Ascending aorta (tissue), 2 donors: ENCODE data around the gene STXBP1. TPM values are rescaled to one million over a fixed set of nuclear protein-coding genes. Genes with fewer than 3 reads are reported as not detected.

ENCODE experiments used
- DNase-seq, 2 donors: peaks; one replicate each; pipeline ENCODE4 v3.0.0-alpha.2; 2019; ENCODE audit warnings: low spot score in 2 of 2
- H3K27ac ChIP-seq, 2 donors: fragments of 200-600 bp; sonication (generic); one replicate each; pipeline ENCODE4 v1.5.1; 2016 to 2017; ENCODE audit warnings: mild to moderate bottlenecking in 1 of 2
- H3K27me3 ChIP-seq: fragments of 200-600 bp; sonication (generic); one replicate; pipeline ENCODE4 v1.5.1; 2017
- H3K36me3 ChIP-seq, 2 donors: fragments of 200-600 bp; sonication (generic); one replicate each; pipeline ENCODE4 v1.5.1; 2016
- H3K4me1 ChIP-seq, 2 donors: fragments of 200-600 bp; sonication (generic); one replicate each; pipeline ENCODE4 v1.5.1; 2016 to 2017; ENCODE audit warnings: mild to moderate bottlenecking in 1 of 2
- H3K4me3 ChIP-seq, 2 donors: fragments of 200-600 bp; sonication (generic); one replicate each; pipeline ENCODE4 v1.5.1; 2016 to 2017; ENCODE audit warnings: mild to moderate bottlenecking in 1 of 2
- H3K9me3 ChIP-seq, 2 donors: fragments of 200-600 bp; sonication (generic); one replicate each; pipeline ENCODE4 v1.5.1; 2016
- CTCF ChIP-seq, 3 experiments: fragments of 200-600 bp in 2 of 3; fragments of 450-650 bp in 1 of 3; sonication (generic) in 2 of 3; IDR thresholded peaks; one replicate each; pipeline ENCODE4 v1.5.1; 2016 to 2019; ENCODE audit warnings: antibody characterized with exemption in 3 of 3, mild to moderate bottlenecking in 1 of 3, moderate library complexity in 1 of 3
- intact Hi-C: fragments of 100-400 bp; cut with DNase I; formaldehyde crosslinking; loops from one replicate; pipeline ENCODE4 v1.15.1; 2023
- total RNA-seq: library from RNA; depleted of rRNA; stranded (reverse); fragments of >200 nt; gene quantifications from one replicate; pipeline ENCODE4 v1.1.0, GENCODE V29; 2016

The STXBP1 gene
- total RNA-seq, 1 donor from 2014 or later = 29.3 TPM

DNA sequence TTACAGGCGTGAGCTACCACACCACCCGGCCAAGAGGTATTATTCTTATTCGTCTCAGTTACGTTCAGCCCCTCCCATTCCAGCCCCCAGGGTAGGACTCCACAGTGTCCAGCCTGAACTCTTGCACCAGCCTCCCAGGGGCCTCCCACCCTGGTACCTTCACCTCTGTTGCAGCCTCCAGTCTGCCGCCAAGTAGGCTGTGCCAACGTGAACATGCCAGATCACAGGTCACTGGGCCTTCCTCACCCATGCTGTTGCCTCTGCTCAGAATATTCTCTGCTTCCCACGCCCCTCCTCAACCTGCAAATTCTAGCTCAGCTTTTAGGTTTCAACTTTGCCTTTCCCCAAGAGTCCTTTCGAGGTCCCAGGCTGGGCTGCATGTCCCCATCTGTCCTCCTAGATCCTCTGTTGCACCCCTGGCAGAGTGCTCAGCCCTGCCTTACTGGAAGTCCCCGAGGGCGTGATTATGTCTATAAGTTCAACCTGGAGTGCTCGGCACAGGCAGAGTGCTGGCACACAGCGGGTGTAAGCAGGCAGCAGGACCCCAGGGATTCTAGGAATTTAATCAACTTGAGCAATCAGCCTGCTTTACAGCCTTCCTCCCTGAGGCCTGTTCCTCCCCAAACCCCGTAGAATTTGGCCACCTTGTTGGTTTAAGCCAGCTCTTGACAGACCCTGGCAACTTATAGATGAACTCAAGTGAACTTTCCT, 13.1 kb upstream of the STXBP1 start:
- TF ChIP-seq CTCF (IDR thresholded peaks at IDR 0.05) = no peak
- H3K4me3 ChIP-seq = no peak overlapping the region
- DNase-seq = no peak
- no peaks in the 10 kb centered on the region for H3K36me3 ChIP-seq
- no peaks in the 10 kb centered on the region for H3K27me3 ChIP-seq
- H3K27ac ChIP-seq = no peak overlapping the region
- intact Hi-C loops = no loop called here
- no peaks in the 10 kb centered on the region for H3K4me1 ChIP-seq
- H3K9me3 ChIP-seq = no peaks in the 10 kb centered on the region

DNA sequence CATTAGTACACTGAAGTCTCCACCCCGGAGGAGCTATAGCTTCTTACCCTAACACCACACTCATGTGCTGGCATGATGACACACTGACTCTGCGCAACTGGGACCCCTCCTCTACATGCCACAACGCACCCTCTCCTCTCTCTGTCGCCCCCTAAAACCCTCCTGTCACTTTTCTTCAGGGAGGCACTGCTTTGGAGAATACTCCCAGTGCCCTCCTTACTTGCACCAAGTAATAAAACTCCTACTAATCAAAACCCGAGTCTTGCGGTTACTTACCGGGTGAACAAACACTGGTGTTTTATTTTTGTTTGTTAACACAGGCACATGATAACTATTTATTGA, 12.6 kb upstream of the STXBP1 start:
- no peaks in the 10 kb centered on the region for H3K9me3 ChIP-seq
- no peak overlapping the region for H3K4me3 ChIP-seq
- intact Hi-C loops = no loop called here
- H3K36me3 ChIP-seq = no peaks in the 10 kb centered on the region
- H3K27me3 ChIP-seq = no peaks in the 10 kb centered on the region
- no peak for TF ChIP-seq CTCF (IDR thresholded peaks at IDR 0.05)
- DNase-seq = no peak
- no peak overlapping the region for H3K27ac ChIP-seq
- H3K4me1 ChIP-seq = no peaks in the 10 kb centered on the region

DNA sequence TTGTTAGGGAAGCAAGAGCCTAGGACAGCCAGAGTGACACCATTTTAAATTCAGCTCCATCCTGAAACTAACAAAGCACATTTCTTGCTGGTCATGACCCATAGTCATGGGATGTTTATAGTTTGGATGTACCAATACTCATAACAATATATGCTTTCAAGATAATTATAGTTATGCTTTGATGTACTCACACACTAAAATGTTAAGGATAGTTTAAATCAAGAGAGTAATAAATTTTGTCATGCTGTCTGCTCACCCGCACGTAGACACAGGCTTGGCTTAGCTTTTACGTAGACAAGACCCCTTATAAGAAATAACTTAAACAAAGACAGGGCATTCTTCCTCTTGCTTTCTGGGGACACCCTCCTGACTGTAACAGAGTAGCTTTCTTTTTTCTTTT, 8.9 kb upstream of the STXBP1 start:
- H3K27me3 ChIP-seq = no peaks in the 10 kb centered on the region
- no peak overlapping the region for H3K4me3 ChIP-seq
- no peaks in the 10 kb centered on the region for H3K36me3 ChIP-seq
- H3K4me1 ChIP-seq = peaks cover 0 to 4% of the 10 kb centered on the region in 2 donors
- TF ChIP-seq CTCF (IDR thresholded peaks at IDR 0.05) = no peak
- no peaks in the 10 kb centered on the region for H3K9me3 ChIP-seq
- H3K27ac ChIP-seq = no peak overlapping the region
- DNase-seq = no peak
- intact Hi-C loops = no loop called here

GRCh38 chr9:127606043-127606442, 6.0 kb upstream of the STXBP1 start:
- no peaks in the 10 kb centered on the region for H3K36me3 ChIP-seq
- no peak overlapping the region for H3K27ac ChIP-seq
- H3K4me1 ChIP-seq = peaks cover 0 to 9% of the 10 kb centered on the region in 2 donors
- DNase-seq = no peak
- H3K4me3 ChIP-seq = no peak overlapping the region
- no peaks in the 10 kb centered on the region for H3K9me3 ChIP-seq
- intact Hi-C loops = no loop called here
- H3K27me3 ChIP-seq = no peaks in the 10 kb centered on the region
- TF ChIP-seq CTCF (IDR thresholded peaks at IDR 0.05) = no peak

DNA sequence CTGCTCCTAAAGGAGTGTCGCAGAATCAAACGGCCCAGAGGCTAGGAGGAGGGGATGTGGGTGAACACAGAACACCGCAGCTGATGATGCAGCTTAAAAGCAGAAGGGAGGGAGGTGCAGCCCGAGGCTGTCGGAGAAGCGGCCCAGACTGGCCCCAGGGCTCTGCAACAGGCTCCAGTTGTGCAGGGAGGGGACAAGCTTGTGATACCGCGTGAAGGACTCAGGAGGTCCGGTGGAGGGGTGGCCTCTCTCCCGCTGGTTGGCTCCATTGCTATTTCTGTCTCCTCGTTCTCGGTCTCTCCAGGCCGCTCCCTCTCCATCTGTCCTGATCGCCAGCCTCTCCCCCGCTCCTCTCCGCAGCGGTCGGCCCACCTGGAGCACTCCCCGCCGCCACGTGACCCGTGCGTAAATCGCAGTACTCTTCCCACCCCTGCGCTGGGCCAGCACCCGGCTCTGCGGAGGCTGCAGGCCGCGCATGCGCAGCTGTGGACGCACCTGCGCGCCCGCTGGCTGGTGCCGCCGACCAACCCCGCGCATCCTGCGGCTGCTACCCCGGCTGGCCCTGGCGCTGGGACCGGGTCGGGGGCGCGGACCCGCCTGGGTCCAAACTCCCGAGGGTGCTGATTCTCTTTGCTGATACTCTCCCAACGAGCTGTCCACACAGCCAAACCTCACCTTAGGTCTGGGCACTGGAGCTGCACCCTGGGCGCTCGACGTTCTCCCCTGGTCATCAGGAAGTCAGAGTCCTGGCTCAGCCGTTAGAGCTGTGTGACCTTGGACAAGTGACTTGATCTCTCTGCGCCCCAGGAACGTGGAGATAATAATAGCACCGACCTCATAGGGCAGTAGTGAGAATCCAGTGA, 3.7 kb upstream of the STXBP1 start:
- no peak for TF ChIP-seq CTCF (IDR thresholded peaks at IDR 0.05)
- peaks cover 0 to 16% of the 10 kb centered on the region in 2 donors for H3K4me1 ChIP-seq
- H3K27ac ChIP-seq = peak overlapping the region in 1 of 2 donors; percentile 7
- no peaks in the 10 kb centered on the region for H3K9me3 ChIP-seq
- intact Hi-C loops = no loop called here
- H3K4me3 ChIP-seq = peak overlapping the region; percentile 47 to 62
- H3K36me3 ChIP-seq = no peaks in the 10 kb centered on the region
- DNase-seq = no peak
- H3K27me3 ChIP-seq = no peaks in the 10 kb centered on the region
